OCI-LY3 (cell line): ENCODE measurements around the gene CCSER1.
"Not testable (repeated sequence)": the region's sequence is repeated elsewhere in the genome, so short reads cannot be mapped to it uniquely, and the experiment has no call there.

Experiments
- H2AFZ ChIP-seq: fragments of 200-600, 300-600 bp; shearing (Covaris generic); 2 replicates; pipeline ENCODE4 v1.6.0; 2014; ENCODE audit warnings: antibody characterized with exemption, low read depth, low read length
- H3K27ac ChIP-seq: fragments of 200-600, 300-600 bp; sonication (generic); 2 replicates; pipeline ENCODE4 v1.5.1; 2014; ENCODE audit warnings: mild to moderate bottlenecking, low read length, moderate library complexity, mixed read lengths
- H3K27me3 ChIP-seq: fragments of 200-600, 300-600 bp; sonication (generic); 2 replicates; pipeline ENCODE4 v1.6.1; 2014; ENCODE audit warnings: low read depth, low read length, mixed read lengths
- H3K36me3 ChIP-seq: fragments of 200-600, 300-600 bp; sonication (generic); replicated peaks from 2 replicates; pipeline ENCODE3; 2014; ENCODE audit warnings: low read depth, low read length, mixed read lengths
- H3K4me1 ChIP-seq: fragments of 300-600, 200-600 bp; sonication (generic); 2 replicates; pipeline ENCODE4 v1.6.1; 2014; ENCODE audit warnings: low read length, mixed read lengths
- H3K4me2 ChIP-seq: fragments of 200-600, 300-600 bp; sonication (generic); 2 replicates; pipeline ENCODE4 v1.6.1; 2014; ENCODE audit warnings: low read length, mixed read lengths
- H3K4me3 ChIP-seq: fragments of 300-600, 200-600 bp; sonication (generic); 2 replicates; pipeline ENCODE4 v1.5.1; 2014; ENCODE audit warnings: antibody characterized with exemption, mild to moderate bottlenecking, low read length, moderate library complexity
- H3K79me2 ChIP-seq: fragments of 300-600, 200-600 bp; shearing (Covaris generic); 2 replicates; pipeline ENCODE4 v1.6.1; 2014; ENCODE audit warnings: mild to moderate bottlenecking, low read length, mixed read lengths
- H3K9ac ChIP-seq: fragments of 300-600, 200-600 bp; shearing (Covaris generic); 2 replicates; pipeline ENCODE4 v1.6.0; 2014; ENCODE audit warnings: mild to moderate bottlenecking, low read length, moderate library complexity
- H3K9me3 ChIP-seq: fragments of 200-600, 300-600 bp; shearing (Covaris generic); 2 replicates; pipeline ENCODE4 v1.6.1; 2014; ENCODE audit warnings: low read length, mixed read lengths; ENCODE audit not compliant: insufficient read depth
- H4K20me1 ChIP-seq: fragments of 200-600, 300-600 bp; sonication (generic); 2 replicates; pipeline ENCODE4 v1.6.1; 2016; ENCODE audit warnings: low read length, mixed read lengths; ENCODE audit not compliant: insufficient read depth
- CTCF ChIP-seq: fragments of 200-600, 300-600 bp; sonication (generic); IDR thresholded peaks from 2 replicates; pipeline ENCODE4 v1.5.1; 2014; ENCODE audit warnings: antibody characterized with exemption, low read length, low read depth
- EZH2phosphoT487 ChIP-seq: fragments of 200-600 bp; shearing (Covaris generic); IDR thresholded peaks from 2 replicates; pipeline ENCODE4 v1.6.1; 2018; ENCODE audit warnings: antibody characterized with exemption, mixed run types, low read depth

Gene CCSER1

DNA sequence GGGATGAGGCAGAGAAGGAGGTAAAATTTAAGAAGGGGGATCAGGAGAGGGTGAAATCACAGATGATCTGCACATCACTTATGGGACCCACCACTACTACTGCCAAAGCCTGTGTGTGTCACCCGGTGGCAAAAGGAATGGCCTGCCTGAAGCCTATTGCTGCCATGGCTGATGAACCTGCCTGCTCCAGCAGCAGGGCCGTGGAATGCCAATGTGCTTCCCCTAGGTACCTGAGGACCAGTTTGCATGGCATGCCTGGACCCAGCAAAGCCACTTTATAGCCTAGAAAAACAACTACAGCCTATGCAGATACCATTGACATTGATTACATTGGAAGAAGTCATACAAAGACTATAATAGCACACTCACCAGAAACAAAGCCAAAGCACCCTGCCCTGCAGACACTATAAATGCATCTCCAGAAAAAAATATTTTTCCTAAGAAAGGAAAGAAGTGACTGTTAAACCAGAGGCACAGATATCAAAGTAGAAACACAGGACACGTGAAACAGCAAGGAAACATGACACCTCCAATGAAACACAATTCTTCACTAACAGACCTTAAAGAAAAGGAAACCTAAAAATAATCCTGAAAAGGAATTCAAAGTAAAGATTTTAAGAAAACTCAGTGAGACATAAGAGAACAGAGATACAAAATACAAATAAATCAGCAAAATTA, 1495.9 kb downstream of the CCSER1 start:
- no peaks in the 10 kb centered on the region for H3K27me3 ChIP-seq
- H3K9me3 ChIP-seq, result no peaks in the 10 kb centered on the region
- no peak for TF ChIP-seq EZH2phosphoT487
- TF ChIP-seq CTCF, result no peak

DNA sequence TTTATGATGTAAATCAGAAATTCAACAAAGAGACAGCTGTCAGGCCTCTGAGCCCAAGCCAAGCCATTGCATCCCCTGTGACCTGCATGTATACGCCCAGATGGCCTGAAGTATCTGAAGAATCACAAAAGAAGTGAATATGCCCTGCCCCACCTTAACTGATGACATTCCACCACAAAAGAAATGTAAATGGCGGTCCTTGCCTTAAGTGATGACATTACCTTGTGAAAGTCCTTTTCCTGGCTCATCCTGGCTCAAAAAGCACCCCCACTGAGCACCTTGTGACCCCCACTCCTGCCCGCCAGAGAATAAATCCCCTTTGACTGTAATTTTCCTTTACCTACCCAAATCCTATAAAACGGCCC, 1496.4 kb downstream of the CCSER1 start:
- H3K4me2 ChIP-seq, H3K4me3 ChIP-seq: not testable (repeated sequence)

More for the DNA sequence above, 1495.9 kb downstream of the CCSER1 start:
- H3K27ac ChIP-seq, result no peak overlapping the region
- H3K4me1 ChIP-seq, result no peaks in the 10 kb centered on the region
- H3K9ac ChIP-seq, result no peak overlapping the region
- no peak overlapping the region for H3K4me2 ChIP-seq
- H3K4me3 ChIP-seq, result no peak overlapping the region
- no peaks in the 10 kb centered on the region for H3K36me3 ChIP-seq
- H4K20me1 ChIP-seq, result no peaks in the 10 kb centered on the region
- no peaks in the 10 kb centered on the region for H3K79me2 ChIP-seq
- H2AFZ ChIP-seq, result no peak overlapping the region

DNA sequence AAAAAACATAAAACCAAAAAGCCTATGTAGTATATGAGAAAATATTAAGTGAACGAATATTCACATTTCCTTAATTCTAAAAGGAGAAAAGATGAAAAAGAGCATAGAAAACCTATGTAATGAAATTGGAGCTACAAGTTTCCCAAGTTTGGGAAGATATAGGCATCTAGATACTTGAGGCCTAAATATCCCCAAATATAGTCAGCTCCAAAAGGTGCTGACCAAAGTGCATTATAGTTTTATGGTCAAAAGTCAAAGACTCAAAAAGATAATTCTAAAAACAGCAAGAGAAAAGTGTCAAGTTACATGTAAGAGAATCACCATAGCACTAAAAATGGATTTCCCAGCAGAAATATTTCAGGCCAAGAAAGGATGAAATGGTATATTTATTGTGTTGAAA, 1502.9 kb downstream of the CCSER1 start:
- Histone ChIP-seq H3K36me3 (no peaks in the 10 kb centered on the region), H3K27me3 (no peaks in the 10 kb centered on the region), H3K9ac (no peak overlapping the region), H3K4me3 (no peak overlapping the region), H3K9me3 (no peaks in the 10 kb centered on the region), H3K27ac (no peak overlapping the region), H3K79me2 (no peaks in the 10 kb centered on the region), H2AFZ (no peak overlapping the region), H3K4me2 (no peak overlapping the region), H4K20me1 (no peaks in the 10 kb centered on the region), H3K4me1 (no peaks in the 10 kb centered on the region)
- TF ChIP-seq CTCF (no peak), EZH2phosphoT487 (no peak)

More for the DNA sequence above, 1496.4 kb downstream of the CCSER1 start:
- not testable (repeated sequence) for H3K9me3 ChIP-seq, H3K36me3 ChIP-seq, H3K79me2 ChIP-seq, H3K27me3 ChIP-seq, H3K4me1 ChIP-seq, H4K20me1 ChIP-seq, H2AFZ ChIP-seq, H3K27ac ChIP-seq, H3K9ac ChIP-seq

- Histone ChIP-seq H3K4me1 (no peaks in the 10 kb centered on the region), H4K20me1 (no peaks in the 10 kb centered on the region), H3K4me2 (no peak overlapping the region), H3K4me3 (no peak overlapping the region), H3K36me3 (no peaks in the 10 kb centered on the region), H3K27me3 (no peaks in the 10 kb centered on the region), H3K79me2 (no peaks in the 10 kb centered on the region), H2AFZ (no peak overlapping the region), H3K9me3 (no peaks in the 10 kb centered on the region), H3K9ac (no peak overlapping the region), H3K27ac (no peak overlapping the region)
- no peak for TF ChIP-seq EZH2phosphoT487
- no peak for TF ChIP-seq CTCF
Observed at GRCh38 chr4:91630764-91631163, 1503.6 kb downstream of the CCSER1 start.

GRCh38 chr4:91631335-91631734, 1504.1 kb downstream of the CCSER1 start:
- Histone ChIP-seq H3K36me3 (no peaks in the 10 kb centered on the region), H3K79me2 (no peaks in the 10 kb centered on the region), H3K4me3 (no peak overlapping the region), H2AFZ (no peak overlapping the region), H3K9ac (no peak overlapping the region), H3K4me1 (no peaks in the 10 kb centered on the region), H3K27me3 (no peaks in the 10 kb centered on the region), H3K4me2 (no peak overlapping the region), H4K20me1 (no peaks in the 10 kb centered on the region), H3K9me3 (no peaks in the 10 kb centered on the region), H3K27ac (no peak overlapping the region)
- TF ChIP-seq CTCF (no peak), EZH2phosphoT487 (no peak)
